WTC11 (cell line): Measurements from ENCODE around the gene PFKP.

Experiments used
- AFF4 ChIP-seq: sonication (generic); formaldehyde crosslinking; IDR thresholded peaks from 2 replicates; pipeline ENCODE4 v1.8.1; 2023; ENCODE audit warnings: mild to moderate bottlenecking, missing genetic modification reagents, borderline replicate concordance
- ATF2 ChIP-seq: sonication (generic); formaldehyde crosslinking; IDR thresholded peaks from 2 replicates; pipeline ENCODE4 v1.8.1; 2022; ENCODE audit warnings: low read depth, missing genetic modification reagents, borderline replicate concordance
- ATF3 ChIP-seq: sonication (generic); formaldehyde crosslinking; conservative IDR thresholded peaks from 2 replicates; pipeline ENCODE4 v1.8.1; 2022; ENCODE audit warnings: mild to moderate bottlenecking, missing genetic modification reagents
- CREB1 ChIP-seq: sonication (generic); formaldehyde crosslinking; IDR thresholded peaks from 2 replicates; pipeline ENCODE4 v1.8.0; 2023; ENCODE audit warnings: mild to moderate bottlenecking, missing genetic modification reagents
- CREM ChIP-seq: sonication (generic); formaldehyde crosslinking; IDR thresholded peaks from 2 replicates; pipeline ENCODE4 v1.8.1; 2022; ENCODE audit warnings: mild to moderate bottlenecking, missing genetic modification reagents, moderate library complexity
- ELF4 ChIP-seq: sonication (generic); formaldehyde crosslinking; IDR thresholded peaks from 2 replicates; pipeline ENCODE4 v1.8.1; 2022; ENCODE audit warnings: low read depth, mild to moderate bottlenecking, moderate library complexity, missing genetic modification reagents
- FOXK1 ChIP-seq: sonication (generic); formaldehyde crosslinking; IDR thresholded peaks from 2 replicates; pipeline ENCODE4 v1.8.0; 2022; ENCODE audit warnings: mild to moderate bottlenecking, moderate library complexity, missing genetic modification reagents
- IRF2 ChIP-seq: sonication (generic); formaldehyde crosslinking; IDR thresholded peaks from 2 replicates; pipeline ENCODE4 v1.8.0; 2022; ENCODE audit warnings: low read depth, missing genetic modification reagents, borderline replicate concordance
- TEAD4 ChIP-seq: sonication (generic); formaldehyde crosslinking; IDR thresholded peaks from 2 replicates; pipeline ENCODE4 v1.8.0; 2022; ENCODE audit warnings: mild to moderate bottlenecking, missing genetic modification reagents
- ZNF121 ChIP-seq: sonication (generic); formaldehyde crosslinking; IDR thresholded peaks from 2 replicates; pipeline ENCODE4 v1.8.0; 2023; ENCODE audit warnings: missing genetic modification reagents
- ZSCAN18 ChIP-seq: fragments of 250-450 bp; sonication (Bioruptor Pico); IDR thresholded peaks from 2 replicates; pipeline ENCODE4 v2.1.2; 2022; ENCODE audit warnings: mild to moderate bottlenecking, moderate library complexity
- TF ChIP-seq, protein P1 (sequence below): fragments of 200-600 bp; IDR thresholded peaks from 2 replicates; pipeline ENCODE4 v1.8.0; 2022; ENCODE audit warnings: antibody characterized with exemption

DNA sequence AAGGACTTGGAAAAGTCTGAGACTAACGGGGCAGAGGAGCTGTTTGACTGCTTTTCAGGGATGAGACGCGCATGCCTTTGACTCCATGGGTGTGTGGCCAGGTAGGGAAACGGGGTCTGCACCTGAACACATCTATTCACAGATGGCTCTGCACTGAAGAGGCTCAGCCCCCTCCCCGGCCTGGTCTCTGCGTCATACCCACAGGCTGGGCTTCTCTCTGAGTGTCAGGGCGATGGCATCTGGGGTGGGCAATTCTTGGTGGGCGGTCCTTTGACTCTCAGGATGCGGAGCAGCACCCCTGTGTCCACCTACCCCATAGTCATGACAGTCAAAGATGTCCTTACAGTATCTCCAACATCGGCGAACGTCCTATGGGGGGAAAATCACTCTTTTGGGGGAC lies 23.0 kb downstream of the PFKP start:
- no peak for TF ChIP-seq AFF4
- no peak for TF ChIP-seq ATF3 (CRISPR knock-in tag)
- TF ChIP-seq, protein P1, sequence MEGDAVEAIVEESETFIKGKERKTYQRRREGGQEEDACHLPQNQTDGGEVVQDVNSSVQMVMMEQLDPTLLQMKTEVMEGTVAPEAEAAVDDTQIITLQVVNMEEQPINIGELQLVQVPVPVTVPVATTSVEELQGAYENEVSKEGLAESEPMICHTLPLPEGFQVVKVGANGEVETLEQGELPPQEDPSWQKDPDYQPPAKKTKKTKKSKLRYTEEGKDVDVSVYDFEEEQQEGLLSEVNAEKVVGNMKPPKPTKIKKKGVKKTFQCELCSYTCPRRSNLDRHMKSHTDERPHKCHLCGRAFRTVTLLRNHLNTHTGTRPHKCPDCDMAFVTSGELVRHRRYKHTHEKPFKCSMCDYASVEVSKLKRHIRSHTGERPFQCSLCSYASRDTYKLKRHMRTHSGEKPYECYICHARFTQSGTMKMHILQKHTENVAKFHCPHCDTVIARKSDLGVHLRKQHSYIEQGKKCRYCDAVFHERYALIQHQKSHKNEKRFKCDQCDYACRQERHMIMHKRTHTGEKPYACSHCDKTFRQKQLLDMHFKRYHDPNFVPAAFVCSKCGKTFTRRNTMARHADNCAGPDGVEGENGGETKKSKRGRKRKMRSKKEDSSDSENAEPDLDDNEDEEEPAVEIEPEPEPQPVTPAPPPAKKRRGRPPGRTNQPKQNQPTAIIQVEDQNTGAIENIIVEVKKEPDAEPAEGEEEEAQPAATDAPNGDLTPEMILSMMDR = no peak
- TF ChIP-seq CREB1 (CRISPR knock-in tag) = no peak
- no peak for TF ChIP-seq ZNF121
- TF ChIP-seq TEAD4 = no peak
- TF ChIP-seq ATF2 = no peak
- TF ChIP-seq ZSCAN18 = no peak
- no peak for TF ChIP-seq CREM (CRISPR knock-in tag)
- TF ChIP-seq ELF4 (CRISPR knock-in tag) = no peak
- TF ChIP-seq IRF2 (CRISPR knock-in tag) = no peak
- no peak for TF ChIP-seq FOXK1 (CRISPR knock-in tag)
